ENCODE results near the gene KRT23.

- TF ChIP-seq GATA2 (IDR thresholded peaks at IDR 0.05; ENCODE audit: low read depth, low read length) (no peak), GATA3 (IDR thresholded peaks at IDR 0.05; ENCODE audit: low read depth, low read length) (no peak)
These were observed 34.2 kb downstream of the KRT23 start for GRCh38 chr17:40903129-40903847.

Measured in SH-SY5Y (cell line).